Kidney epithelial cell (primary cell): ENCODE data around the gene NUDT17. TPM values are rescaled to one million over a fixed set of nuclear protein-coding genes. Genes with fewer than 3 reads are reported as not detected.

ENCODE experiments used
- DNase-seq: peaks from one replicate; pipeline ENCODE4 v3.0.0-alpha.2; 2010; ENCODE audit warnings: low read depth
- H3K27me3 ChIP-seq: 2 replicates; pipeline ENCODE4 v1.6.0; 2011; ENCODE audit warnings: low read length; ENCODE audit not compliant: control insufficient read depth, insufficient read depth
- H3K36me3 ChIP-seq: 2 replicates; pipeline ENCODE4 v1.5.1; 2011; ENCODE audit warnings: low read length; ENCODE audit not compliant: control insufficient read depth, insufficient read depth
- H3K4me3 ChIP-seq: 2 replicates; pipeline ENCODE4 v1.5.1; 2011; ENCODE audit warnings: low read depth, mild to moderate bottlenecking, control low read depth, low read length
- CTCF ChIP-seq: IDR thresholded peaks from 2 replicates; pipeline ENCODE4 v1.5.1; 2011; ENCODE audit warnings: mild to moderate bottlenecking, moderate library complexity, low read length, control low read depth, inconsistent platforms; ENCODE audit not compliant: insufficient read depth, poor library complexity, severe bottlenecking
- total RNA-seq: library from RNA; depleted of rRNA; stranded (reverse); fragments of >200 nt; gene quantifications from 2 replicates; pipeline ENCODE4 v1.2.3, GENCODE V29; 2015

Gene NUDT17
- total RNA-seq, 1 donor from 2014 or later = 2.5 TPM

- H3K27me3 ChIP-seq = peaks cover 5% of the 10 kb centered on the region
- DNase-seq = no peak
- no peaks in the 10 kb centered on the region for H3K36me3 ChIP-seq
- TF ChIP-seq CTCF = no peak
- no peak overlapping the region for H3K4me3 ChIP-seq
Measured at GRCh38 chr1:145889722-145890121, 44.3 kb downstream of the NUDT17 start.

GRCh38 chr1:145891143-145891542 is 45.7 kb downstream of the NUDT17 start:
- TF ChIP-seq CTCF = no peak
- Histone ChIP-seq H3K36me3 (no peaks in the 10 kb centered on the region), H3K4me3 (no peak overlapping the region), H3K27me3 (no peaks in the 10 kb centered on the region)
- peak; percentile 42 for DNase-seq

GRCh38 chr1:145891587-145892485 is 46.4 kb downstream of the NUDT17 start:
- DNase-seq = peak; percentile 99
- H3K27me3 ChIP-seq = no peaks in the 10 kb centered on the region
- peak; percentile 99 for TF ChIP-seq CTCF
- H3K36me3 ChIP-seq = no peaks in the 10 kb centered on the region
- no peak overlapping the region for H3K4me3 ChIP-seq

GRCh38 chr1:145892486-145893087 is 47.2 kb downstream of the NUDT17 start:
- no peak for TF ChIP-seq CTCF
- no peak for DNase-seq
- no peaks in the 10 kb centered on the region for H3K36me3 ChIP-seq
- no peaks in the 10 kb centered on the region for H3K27me3 ChIP-seq
- no peak overlapping the region for H3K4me3 ChIP-seq

GRCh38 chr1:145893306-145894055 is 48.1 kb downstream of the NUDT17 start:
- H3K27me3 ChIP-seq = no peaks in the 10 kb centered on the region
- no peak overlapping the region for H3K4me3 ChIP-seq
- no peak for DNase-seq
- no peak for TF ChIP-seq CTCF
- H3K36me3 ChIP-seq = no peaks in the 10 kb centered on the region
